HG03571 (cell line): ENCODE measurements around the gene SOX15.
"Not testable (repeated sequence)": the region's sequence is repeated elsewhere in the genome, so short reads cannot be mapped to it uniquely, and the experiment has no call there.

ENCODE experiments used
- ATAC-seq: cut with Tn5 transposase; IDR thresholded peaks from one replicate; pipeline ENCODE4 v1.9.1; 2021; ENCODE audit not compliant: unreplicated experiment

The SOX15 gene

DNA sequence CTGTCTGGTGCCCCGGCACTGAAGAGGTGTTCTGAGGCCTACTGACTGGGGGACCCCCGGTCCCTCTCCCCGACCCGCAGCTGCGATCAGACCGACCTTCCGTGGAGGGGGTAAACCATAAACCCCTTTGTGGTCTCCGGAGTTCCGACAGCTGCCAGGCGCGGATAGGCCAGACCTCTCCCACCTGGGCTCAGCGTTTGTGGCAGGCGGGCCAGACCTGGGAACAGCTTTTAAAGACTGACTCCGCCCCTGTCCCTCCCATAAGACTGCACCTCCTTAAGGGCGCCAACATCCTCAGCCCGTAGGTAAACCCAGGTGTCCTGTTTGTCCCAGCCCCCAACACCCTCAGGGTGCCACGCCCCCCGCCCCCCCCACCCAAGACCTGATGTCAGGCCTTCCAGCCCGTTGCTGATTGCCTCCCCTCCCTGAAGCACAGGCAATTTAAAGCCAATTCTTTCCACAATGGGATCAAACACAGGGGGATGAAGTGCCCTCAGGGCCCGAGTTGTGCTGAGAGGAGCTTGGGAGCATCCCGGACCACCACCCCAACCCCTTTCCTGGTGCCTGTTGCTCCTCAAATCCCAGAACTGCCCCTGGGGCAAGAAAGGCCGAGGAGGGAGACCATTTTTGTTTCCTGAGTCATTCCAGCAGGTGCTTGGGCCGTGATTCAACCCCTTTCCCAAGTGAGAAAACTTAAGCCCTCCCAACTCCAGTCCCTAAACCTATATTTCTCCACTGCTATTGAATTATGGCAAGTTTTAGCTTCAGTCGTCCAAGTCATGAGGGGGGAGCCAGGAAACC, at the start of gene SOX15:
Gene SOX15 (minus strand): TSS at position 204 of the 801 bp plus-strand sequence. CDS start 418 bp downstream, outside the sequence.
- no peak for ATAC-seq

DNA sequence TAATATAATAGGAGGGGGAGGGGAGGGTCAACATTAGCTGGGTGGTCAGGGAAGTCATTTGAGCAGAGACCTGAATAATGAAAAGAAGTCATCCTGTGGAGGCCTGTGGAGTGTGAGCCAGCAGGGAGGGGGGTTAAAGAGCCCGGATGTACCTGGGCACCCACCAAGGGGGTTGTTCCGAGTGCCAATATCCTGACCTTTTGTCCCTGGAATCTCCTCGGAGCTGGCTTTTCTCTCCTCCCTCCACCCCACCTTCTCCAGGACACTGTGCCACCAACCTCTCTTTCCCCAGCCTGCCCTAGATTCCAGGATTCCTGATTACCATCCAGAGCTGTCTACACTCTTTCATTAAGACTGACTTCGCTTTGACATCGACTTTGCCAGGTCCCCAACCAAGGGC, 46.3 kb upstream of the SOX15 start:
- no peak for ATAC-seq

DNA sequence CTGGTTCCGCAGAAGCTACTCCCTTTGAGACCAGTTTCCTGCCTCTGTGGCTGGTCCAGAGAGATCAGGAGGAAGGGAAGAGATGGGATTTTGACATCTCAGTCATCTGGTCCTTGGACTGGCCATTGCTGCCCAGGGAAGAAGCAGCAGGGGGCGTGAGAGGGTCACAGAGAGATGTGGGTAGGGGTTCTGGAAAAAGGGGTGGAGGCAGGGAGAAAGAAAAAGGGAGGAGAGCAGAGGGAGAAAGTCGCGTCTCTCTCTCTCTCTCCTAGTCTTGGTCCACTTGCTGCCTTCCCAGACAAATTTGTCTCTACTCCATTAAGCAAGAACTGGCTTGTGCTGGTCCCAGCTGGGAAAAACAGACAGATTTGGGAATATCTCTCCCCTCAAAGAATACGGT, 44.5 kb upstream of the SOX15 start:
- ATAC-seq: no peak

DNA sequence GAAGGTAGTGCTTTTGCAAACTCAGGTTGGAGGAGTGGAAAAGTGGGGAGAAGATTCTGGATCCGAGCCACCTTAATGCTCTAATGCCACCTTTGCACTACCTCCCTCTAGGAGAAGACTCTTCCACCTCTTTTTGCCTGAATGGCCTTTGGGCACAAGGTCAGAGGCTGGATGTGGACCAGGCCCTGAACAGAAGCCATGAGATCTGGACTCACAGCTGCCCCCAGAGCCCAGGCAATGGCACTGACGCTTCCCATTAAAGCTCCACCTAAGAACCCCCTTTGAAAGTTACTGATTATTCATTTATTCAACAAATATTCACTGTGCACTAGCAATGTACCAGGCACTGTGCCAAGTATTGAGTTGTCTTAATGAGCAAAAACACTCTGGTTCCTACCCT, 43.2 kb upstream of the SOX15 start:
- no peak for ATAC-seq

DNA sequence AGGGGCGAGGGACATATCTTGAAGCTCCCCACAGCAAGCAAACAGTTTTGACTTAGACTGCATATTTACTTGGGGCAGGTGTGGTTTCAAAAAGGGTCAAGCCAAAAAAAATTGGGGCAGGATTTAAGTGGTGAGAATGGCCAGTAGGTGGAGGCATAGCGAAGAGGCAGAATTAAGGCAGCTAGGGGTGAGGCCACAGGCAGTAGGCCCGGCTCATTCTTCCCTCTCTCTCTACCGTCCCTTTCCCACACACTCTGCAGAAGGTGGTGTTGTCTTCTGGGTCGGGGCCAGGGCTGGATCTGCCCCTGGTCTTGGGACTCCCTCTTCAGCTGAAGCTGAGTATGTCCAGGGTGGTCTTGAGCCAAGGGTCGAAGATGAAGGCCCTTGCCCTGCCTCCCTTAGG, 42.6 kb upstream of the SOX15 start:
- ATAC-seq: no peak

DNA sequence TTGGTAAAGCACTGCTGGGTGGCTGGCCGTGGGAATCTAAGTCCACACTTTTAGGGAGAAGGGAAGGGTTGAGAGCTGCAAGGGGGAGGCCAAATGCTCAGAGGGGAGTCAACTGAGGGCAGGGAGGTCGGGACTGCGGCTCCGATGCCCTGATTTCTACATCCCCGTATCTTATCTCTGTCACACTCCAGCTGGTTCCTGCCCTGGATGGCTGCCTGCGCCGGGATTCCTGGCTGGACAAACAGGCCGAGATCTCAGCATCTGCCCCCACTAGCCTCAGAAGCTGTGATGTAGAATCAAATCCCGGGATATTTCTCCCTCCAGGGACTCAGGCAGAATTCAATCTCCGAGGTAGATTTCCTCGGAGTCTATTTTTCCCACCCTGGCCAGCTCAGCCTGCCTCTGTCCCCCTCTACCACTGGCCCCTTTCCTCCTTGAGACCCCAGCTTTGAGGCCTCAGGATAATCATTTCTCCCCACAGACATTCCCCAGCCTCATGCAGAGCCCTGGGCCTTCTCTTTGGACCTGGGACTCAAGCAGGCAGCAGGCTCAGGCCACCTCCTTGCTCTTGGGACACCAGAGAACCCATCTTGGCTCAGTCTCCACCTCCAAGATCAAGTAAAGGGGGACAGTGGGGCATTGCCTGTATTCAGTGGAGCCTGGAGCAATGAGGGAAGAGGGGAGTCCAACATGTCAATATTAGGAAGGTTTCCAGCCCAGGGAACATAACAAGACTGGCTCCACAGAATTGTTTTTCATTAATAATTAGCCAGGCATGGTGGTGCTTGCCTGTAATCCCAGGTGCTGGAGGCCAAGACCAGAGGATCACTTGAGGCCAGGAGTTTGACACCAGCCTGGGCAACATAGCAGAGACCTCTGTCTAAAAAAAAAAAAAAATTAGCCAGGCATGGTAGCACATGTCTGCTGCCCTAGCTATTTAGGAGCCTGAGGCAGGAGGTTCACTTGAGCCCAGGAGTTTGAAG, 41.8 kb upstream of the SOX15 start:
- ATAC-seq: no peak

DNA sequence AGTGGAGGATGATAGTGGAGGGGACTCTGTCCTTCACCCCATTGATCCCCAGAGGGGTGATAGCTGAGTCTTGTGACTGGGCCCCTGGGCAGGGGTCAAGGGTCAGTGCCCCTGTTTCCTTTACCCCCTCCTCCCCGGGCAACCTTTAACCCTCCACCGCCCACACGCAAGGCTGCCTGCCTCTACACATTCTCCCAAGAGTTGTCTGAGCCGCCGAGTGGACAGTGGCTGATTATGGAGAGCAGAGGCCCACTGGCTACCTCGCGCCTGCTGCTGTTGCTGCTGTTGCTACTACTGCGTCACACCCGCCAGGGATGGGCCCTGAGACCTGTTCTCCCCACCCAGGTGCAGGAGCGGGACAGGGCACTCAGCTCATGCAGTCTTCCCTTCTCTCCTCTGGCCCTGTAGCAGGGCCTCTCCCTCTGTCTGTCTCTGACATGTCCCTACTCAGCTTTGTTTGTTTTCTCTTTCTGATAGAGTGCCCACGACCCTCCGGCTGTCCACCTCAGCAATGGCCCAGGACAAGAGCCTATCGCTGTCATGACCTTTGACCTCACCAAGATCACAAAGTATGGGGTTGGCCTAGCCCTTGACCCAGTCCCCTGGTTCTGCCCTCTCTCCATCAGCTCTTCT, 40.2 kb upstream of the SOX15 start, which contains the start of gene SHBG:
Gene SHBG (plus strand): TSS at position 197 of the 633 bp plus-strand sequence. CDS start 38 bp downstream, at position 235.
- no peak for ATAC-seq

DNA sequence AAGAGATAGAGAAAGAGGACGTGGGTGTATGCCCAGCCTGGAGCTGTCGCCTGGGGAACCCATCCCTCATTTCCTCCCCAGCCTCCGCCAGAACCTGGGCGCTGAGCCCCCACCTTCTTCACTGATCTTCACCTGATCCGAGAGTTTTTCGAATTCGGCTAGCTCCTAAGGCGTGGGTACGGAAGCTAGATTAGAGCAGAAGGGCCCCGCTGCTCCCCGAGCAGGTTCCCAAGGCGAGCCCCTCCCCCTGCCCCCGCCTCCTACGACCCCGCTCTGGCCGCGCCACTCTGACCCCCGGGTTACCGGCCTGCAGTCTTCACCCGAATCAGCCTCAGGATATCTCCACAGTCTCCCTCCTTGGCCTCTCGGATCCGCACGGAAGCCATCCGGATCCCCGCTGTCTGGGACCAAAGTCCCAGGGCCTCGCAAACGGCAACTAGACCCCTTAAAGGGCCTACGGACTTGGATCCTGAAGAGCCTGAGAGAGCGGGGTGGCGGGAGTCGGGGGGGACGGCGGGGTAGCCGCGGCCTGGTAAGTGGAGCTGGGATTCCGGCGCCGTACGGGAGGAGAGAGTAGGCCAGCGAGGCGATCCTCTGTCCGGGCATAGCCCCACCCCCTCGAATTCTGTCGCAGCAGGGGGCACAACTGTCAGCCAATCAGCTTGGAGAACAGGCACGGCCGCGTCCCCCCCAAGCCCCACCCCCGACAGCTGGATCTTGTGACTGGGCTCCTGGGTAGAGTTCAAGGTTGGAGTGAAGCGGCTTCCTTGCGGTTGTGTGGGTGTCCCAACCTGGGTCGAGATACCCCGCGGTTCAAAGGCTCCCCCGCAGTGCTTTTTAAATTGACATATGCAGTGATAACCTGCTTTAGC, 37.6 kb upstream of the SOX15 start, which contains the start of gene SAT2:
Gene SAT2 (minus strand): TSS at position 572 of the 872 bp plus-strand sequence. CDS start 186 bp downstream, at position 386.
- ATAC-seq: peak; percentile 80

DNA sequence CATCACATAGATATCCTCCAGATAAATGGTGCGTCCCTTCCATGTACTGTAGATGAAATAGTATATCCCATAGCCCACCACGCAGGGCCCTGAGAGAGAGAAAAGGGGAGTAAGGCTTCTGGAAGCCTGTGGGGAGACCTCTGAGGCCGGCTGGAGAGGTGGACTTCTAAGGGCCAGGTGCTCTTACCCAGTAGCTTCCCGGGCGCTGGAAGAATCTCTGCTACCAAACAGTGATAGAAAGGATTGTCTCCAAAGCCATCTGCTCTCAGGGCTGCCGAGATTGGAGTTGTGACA, 37.0 kb upstream of the SOX15 start:
- ATAC-seq: no peak

DNA sequence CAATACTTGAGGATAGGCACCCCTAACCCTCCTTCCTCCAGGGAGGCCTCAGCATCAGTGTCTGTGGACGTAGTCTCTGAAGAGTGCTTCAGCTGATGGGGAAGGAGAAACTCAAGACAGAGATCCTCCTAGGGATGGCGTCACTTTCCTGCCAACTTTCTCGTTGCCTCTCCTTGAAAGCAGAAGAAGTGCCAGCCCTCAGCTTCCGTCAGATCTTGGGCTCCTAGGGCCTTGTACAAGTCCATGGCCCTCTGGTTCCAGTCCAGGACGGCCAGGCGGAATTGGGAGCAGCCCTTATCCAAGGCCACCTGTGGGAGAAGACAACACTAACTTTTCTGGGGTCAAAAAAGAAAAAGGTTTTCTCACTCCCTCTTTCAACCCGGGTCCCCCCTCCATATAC, 36.4 kb upstream of the SOX15 start:
- no peak for ATAC-seq

DNA sequence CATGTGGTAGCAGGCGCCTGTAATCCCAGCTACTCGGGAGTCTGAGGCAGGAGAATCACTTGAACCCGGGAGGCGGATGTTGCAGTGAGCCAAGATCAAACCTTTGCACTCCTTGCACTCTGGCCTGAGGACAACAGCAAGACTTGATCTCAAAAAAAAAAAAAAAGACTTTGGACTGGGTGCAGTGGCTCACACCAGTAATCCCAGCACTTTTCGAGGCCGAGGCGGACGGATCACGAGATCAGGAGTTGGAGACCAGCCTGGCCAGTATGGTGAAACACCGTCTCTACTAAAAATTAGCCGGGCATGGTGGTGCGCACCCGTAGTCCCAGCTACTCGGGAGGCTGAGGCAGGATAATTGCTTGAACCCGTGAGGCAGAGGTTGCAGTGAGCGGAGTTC, 35.9 kb upstream of the SOX15 start:
- ATAC-seq: not testable (repeated sequence)

DNA sequence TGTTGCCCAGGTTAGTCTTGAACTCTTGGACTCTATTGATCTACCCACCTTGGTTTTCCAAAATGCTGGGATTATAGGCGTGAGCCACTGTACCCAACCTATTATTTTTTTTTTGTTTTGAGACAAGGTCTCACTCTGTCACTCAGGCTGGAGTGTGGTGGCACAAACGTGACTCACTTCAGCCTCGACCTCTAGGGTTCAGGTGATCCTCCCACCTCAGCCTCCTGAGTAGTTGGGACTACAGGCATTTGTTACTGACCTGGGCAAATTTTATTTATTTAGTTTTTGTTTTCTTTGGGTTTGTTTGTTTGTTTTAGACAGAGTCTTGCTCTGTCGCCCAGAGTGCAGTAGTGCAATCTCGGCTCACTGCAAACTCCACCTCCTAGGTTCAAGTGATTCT, 33.8 kb upstream of the SOX15 start:
- no peak for ATAC-seq

DNA sequence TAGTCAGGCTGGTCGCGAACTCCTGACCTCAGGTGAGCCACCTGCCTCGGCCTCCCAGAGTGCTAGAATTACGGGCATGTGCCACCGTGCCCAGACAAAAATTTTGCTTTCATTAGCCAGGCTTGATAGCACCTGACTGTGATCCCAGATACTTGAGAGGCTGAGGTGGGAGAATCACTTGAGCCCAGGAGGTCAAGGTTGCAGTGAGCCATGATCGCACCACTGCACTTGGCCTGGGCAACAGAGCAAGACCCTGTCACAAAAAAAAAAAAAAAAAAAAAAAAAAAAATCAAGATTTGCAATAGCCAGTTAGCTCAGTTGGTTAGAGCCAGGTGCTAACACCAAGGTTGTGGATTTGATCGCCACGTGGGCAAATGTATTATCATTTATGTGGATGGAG, 30.9 kb upstream of the SOX15 start:
- no peak for ATAC-seq

DNA sequence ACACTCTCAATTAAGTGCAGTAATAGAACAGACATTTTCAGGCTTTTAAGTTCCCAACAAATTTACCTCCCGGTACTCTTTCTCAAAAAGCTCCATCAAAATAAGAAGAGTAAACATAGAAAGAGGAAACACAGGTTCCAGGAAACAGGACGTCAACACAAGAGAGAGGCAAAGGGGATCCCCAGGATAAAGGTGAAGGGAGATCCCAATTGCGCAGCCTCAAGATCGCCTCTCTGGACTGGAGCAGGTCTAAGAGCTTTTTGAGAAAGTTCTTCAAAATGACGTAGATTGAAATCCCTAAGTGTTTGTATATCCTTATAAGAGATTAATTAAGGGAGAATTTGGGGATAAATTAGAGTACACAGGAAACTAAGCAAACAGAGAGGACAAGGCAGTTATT, 28.7 kb upstream of the SOX15 start:
- no peak for ATAC-seq

DNA sequence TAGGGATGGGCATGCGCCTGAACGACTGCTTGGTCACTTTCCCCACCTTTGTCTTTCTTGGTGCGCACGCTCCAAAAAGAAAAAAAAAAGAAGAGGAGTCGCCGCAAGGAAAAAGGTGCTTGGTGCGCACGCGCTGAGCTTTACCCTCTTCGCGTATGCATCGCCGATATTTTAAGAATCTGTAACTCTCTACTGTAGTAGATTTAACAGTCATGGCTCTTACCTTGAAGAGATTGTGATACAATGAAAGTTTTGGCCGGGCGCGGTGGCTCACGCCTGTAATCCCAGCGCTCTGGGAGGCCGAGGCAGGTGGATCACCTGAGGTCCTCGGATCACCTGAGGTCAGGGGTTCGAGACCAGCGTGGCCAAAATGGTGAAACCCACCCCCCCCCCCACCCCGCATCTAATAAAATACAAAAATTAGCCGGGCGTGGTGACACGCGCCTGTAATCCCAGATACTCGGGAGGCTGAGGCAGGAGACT, 25.4 kb upstream of the SOX15 start:
- ATAC-seq: no peak

DNA sequence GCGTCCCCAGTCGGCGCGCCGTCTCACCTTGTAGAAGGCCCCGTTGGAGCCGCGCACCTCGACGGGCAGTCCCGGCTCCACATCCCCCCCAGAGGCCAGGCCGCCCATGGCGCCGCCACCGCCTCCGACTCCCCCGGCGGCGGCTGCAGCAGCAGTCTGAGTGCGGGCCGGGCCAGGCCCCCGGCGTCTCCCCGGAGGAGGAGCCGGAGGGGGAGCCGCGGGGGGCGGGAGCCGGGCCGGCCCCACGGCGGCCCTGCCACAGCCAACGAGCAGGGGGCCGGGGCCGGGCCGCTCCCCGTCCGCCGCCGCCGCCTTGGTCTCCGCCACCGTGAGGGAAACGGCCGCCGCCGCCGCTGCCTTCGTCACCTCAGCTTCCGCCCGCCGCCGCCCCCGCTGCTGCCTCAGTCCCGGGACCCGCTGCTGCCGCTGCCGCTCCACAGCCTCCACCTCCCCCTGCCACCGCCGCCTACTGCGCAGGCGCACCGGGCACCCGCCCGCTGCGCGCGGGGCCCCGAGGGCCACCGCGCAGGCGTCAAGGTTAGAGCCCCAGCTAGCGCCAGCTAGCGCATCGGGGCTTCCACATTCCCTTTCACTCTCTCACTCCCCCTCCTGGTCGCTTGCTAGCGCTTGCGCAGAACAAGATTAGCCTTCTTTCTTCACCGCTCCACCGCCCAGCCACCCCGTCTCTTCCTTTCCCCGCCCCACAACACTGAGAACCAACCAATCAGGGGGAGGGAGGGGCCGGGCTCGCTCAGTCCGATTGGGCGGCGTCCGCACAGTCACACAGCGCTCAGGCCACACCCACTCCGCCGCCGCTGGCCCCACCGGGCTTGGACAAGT, 24.8 kb upstream of the SOX15 start, which contains the start of gene FXR2:
Gene FXR2 (minus strand): TSS at position 473 of the 840 bp plus-strand sequence. CDS start 365 bp downstream, at position 108.
- ATAC-seq: peak; percentile 83

DNA sequence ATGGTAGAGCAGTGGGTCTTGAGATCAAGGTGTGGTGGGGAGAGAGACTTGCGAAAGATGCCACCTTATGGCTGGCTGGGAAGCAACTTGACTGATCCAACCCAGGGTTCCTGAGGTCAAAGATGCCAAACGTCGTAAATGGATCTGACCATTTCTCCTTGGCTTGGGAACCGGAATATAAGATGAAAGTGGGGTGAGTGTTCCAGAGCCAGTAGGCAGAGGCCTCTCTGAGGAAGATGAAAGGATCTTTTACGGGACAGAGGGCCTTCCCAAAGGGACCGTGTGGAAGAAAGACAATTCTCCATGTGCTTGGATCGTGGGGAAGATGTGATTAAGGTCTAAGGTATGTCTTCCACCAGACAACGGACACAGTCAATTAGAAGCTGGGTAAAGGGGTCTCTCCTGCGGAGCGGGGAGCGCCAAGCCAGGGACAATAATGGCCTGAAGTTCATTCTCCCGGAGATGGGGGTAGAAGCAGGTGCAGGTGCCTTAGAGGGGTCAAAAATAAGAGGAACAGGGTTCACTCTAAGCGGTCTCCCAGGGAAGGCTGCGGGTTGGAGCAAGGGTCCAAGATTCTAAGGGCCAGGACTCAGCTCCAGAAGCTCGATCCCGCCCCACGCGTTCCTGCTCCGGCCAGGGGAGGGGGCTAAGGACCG, 24.0 kb upstream of the SOX15 start:
- ATAC-seq: no peak

DNA sequence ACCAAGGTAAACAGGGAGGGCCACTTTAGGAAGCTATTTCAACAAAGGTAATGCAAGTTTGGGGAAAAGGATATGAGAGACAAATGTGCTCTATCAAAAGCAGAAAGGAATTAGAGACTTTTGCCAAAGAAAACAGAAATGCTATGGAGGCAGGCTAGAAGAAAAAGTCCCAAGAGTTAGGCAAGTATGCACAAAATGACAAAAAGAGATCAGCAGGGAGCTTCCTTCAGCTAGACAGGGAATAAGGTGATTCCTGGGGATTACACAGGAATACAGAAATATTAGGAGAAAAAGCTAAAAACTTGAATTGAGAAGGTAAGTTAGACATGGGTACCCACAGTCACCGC, 22.4 kb upstream of the SOX15 start:
- no peak for ATAC-seq
